Activated CD4-positive, alpha-beta T cell treated with anti-CD3 and anti-CD28 coated beads, Interleukin-2, amount 50 U/mL, for 16 hours (primary cell): ENCODE results near the gene SLC6A6.
A peak's percentile ranks its signal among the peaks of the same experiment; 100 is the strongest.

Source experiments
- DNase-seq: peaks from one replicate; pipeline ENCODE4 v3.0.0-alpha.2; 2020

SLC6A6 gene

GRCh38 chr3:14372587-14372986 is 29.8 kb upstream of the SLC6A6 start:
- DNase-seq, result no peak

DNA sequence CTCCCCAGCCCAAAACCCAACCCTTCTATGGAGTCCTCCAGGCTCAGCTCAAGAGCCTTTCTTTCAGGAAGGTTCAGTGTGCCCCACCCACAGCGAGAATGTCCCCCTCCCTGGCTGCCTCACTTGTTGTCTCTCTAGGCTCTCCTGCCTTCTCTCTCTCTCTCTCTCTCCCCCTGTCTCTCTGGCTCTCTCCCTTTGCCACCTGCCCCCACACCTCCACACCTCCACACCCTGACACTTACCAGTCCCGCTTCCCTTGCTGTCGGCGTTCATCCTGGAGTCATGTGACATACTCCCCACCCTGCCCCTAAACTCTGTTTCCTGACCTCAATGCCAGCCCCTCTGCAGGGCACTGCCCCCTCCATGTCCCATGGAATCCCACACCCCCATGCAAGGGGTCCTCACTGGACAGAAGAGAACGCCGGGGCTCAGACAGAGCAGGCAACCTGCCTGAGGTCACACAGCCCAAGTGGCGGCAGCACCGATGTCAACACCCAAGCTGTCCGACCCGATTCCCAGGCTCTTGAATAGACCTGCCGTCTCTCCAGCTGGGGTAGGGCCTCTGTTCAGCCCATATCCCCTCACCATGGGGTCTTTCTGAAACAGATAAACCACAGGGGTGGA is 28.5 kb upstream of the SLC6A6 start:
- no peak for DNase-seq

DNA sequence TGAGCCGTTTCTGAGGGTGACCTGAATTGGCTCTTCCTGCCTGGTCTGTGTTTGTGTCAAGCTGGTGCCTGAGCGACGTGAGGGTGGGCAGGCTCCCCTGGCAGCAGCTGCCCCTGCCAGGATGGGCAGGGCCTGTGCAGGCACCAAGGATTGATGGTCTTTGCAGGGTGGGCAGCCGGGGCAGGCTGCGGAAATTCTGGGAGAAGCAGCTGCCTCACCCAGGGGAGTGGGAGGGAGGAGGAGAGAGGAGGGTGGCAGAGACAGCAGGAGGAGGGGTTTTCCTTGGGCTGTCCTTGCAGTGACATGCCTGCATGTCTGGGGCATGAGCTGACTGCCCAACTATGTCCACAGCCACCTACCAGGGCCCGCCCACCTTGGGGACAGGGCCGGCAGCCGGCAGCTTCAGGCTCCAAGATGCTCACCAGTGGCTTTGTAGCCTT is 27.9 kb upstream of the SLC6A6 start:
- DNase-seq, result no peak

DNA sequence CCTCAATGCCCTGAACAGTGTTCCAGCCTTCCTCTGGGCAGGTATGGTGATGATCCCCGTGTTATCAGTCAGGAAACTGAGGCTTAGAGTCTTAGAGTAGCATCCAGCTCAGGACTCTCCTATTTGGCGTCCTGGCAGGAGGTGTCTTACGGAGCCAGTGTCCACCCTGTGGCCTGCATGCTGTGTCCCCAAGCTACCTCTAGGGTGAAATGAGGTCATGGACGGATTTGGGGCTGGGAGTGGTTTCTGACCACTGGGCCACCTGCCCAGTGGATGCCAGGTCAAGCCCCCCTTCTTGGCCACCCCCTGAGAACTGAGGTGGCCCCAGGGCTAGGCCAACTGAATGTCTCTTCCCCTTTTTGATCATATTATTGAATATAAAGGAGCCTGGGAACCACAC is 27.2 kb upstream of the SLC6A6 start:
- DNase-seq, result no peak

GRCh38 chr3:14376348-14377043 is 25.9 kb upstream of the SLC6A6 start:
- DNase-seq, result no peak

DNA sequence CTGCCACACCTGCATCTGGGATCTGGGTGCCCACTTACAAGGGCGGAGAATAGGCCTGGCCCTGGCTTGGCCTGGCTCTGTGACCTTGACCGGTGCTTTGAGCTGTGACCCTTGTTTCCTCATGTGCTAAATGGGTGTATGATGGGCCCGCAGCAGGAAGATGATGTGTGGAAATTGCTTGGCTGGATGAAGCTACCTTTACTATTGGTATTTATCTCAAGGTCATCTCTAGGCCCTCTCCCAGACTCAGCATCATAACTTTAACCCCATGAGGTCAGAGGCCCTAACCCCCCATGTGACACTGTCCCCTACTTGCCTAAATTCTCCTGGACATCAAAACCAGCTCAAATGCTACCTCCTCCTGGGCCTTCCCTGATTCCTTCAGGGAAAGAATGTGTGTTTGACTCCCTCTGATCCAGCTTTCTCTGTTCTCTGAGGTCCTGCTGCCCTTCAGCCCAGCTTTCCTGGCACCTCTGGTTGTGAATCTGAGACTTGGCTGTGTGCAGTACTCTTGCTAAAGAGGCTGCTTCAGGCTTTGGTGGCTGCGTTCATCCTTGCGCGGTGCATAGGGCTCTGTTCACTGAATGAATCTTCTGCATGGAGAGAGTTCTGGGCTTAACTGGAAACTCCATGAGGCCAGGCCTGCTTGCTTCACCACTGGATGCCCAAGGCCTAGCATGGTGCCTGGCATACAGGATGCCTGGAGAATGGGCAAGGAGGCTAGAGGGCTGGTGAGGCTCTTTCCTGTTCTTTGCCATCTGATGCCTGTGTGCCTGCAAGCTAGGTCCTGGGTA is 25.2 kb upstream of the SLC6A6 start:
- no peak for DNase-seq

DNA sequence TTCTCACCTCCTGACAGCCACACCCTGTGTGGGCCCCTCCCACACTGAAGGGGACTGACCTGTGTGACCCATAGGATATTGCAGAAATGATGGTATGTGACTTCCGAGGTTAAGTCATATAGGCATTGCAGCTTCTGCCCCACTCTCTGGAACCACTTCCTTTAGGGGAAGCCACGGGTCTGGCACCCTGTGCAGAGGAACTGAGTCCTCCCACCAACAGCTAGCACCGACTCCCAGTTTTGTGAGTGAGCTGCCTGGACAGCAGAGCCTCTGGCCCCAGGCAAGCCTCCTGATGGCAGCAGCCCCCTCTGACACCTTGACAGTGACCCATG is 24.6 kb upstream of the SLC6A6 start:
- peak; percentile 77 for DNase-seq

GRCh38 chr3:14378415-14378814 is 24.0 kb upstream of the SLC6A6 start:
- DNase-seq, result no peak

- DNase-seq, result no peak
Measured at GRCh38 chr3:14379843-14380242, 22.6 kb upstream of the SLC6A6 start.

- DNase-seq, result no peak
Measured at GRCh38 chr3:14386254-14386653, 16.2 kb upstream of the SLC6A6 start.

- DNase-seq, result no peak
Measured at GRCh38 chr3:14388201-14388600, 14.2 kb upstream of the SLC6A6 start.

DNA sequence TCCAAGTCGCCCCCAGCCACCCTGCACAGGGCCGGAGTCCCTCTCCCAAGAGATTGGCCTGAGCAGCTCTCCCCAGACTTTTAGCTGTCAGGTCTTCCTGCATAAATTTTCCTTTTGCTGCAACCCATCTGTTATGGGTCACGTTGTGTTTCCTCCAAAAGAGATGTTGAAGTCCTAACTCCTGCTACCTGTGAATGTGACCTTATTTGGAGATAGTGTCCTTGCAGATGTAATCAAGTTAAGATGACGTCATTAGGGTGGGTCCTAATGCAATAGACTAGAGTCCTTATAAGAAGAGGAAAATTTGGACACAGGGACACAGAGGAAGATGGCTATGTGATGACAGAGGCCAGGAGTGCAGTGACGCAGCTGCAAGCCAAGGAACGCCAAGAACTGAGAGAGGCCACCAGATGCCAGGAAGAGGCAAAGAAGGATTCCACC is 13.2 kb upstream of the SLC6A6 start:
- no peak for DNase-seq

GRCh38 chr3:14389716-14390115 is 12.7 kb upstream of the SLC6A6 start:
- DNase-seq, result no peak

- no peak for DNase-seq
Measured at GRCh38 chr3:14391033-14391432, 11.4 kb upstream of the SLC6A6 start.

DNA sequence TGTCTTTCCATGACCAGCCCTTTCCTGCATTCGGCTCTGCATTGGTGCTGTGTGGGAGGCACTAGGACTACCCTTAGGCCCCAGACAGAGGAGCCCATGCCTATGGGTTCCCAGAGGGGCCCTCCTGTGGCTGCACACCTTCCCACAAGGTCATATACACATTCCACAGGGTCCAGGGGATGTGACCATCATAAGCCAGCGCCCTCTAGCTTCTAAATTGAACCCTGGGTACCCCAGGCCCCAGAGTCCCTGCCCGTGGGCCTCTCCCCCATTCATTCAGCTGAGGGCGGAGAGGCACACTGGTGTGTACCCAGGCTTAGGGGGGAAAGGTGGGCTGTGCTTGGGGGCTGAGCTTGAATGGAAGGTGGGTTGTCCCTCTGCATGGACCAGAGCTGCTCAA is 10.2 kb upstream of the SLC6A6 start:
- no peak for DNase-seq

DNA sequence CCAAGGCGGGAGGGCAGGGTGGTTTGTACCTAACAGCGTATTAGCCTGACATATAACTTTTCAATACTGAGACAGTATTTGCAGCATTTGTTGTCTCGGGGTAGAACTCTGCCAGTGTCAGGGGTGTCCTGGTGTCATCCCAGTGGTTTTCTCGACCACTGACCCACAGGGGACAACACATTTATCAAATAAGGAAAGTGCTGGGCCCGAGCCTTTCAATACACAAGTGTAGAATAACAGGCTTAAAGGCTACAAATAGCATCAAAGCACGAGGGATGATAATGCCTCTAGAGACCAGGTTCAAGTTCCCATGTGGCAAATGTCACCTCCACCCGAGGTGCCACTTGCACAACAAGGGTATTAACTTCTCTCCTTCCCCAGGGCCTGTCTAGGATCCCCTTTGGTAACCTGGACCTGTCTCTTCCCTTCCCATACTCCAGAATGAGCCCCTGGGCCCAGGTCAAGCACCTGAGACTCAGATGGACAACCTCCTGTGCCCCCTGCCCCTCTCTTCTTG is 9.5 kb upstream of the SLC6A6 start:
- no peak for DNase-seq

GRCh38 chr3:14393440-14394106 is 8.8 kb upstream of the SLC6A6 start:
- no peak for DNase-seq

DNA sequence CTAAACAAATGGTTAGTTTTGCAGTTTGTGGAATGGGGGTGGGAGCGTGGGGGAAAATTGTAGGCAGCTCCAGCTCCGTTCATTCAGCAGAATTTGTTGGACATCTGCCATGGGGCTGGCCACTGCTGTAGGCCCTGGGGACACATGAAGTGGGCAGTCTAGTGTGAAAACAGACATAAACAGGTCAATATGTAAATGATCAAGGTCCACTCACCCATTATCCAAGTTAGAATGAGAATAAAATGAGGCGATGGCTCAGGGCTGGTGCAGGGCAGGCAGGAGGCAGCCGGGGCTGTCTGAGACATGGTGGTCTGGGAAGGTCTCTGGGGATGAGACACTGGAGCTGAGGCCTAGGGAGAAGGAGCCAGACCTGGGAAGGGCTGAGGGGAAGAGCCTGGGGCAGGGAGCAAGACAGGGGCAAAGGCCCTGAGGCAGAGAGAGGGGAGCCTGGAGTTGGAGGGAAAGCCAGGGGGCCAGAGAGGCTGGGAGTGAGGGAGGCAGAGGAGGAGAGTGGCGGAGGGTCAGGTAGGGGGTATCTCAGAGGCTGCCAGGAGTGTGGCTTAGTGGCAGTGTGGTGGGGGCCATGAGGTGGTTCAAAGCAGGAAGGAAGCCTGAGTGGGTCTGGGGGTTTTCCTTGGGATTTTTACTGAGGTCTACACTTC is 6.2 kb upstream of the SLC6A6 start:
- DNase-seq, result no peak

- no peak for DNase-seq
Measured at GRCh38 chr3:14397046-14397445, 5.4 kb upstream of the SLC6A6 start.

- DNase-seq, result no peak
Measured at GRCh38 chr3:14397531-14397930, 4.9 kb upstream of the SLC6A6 start.

DNA sequence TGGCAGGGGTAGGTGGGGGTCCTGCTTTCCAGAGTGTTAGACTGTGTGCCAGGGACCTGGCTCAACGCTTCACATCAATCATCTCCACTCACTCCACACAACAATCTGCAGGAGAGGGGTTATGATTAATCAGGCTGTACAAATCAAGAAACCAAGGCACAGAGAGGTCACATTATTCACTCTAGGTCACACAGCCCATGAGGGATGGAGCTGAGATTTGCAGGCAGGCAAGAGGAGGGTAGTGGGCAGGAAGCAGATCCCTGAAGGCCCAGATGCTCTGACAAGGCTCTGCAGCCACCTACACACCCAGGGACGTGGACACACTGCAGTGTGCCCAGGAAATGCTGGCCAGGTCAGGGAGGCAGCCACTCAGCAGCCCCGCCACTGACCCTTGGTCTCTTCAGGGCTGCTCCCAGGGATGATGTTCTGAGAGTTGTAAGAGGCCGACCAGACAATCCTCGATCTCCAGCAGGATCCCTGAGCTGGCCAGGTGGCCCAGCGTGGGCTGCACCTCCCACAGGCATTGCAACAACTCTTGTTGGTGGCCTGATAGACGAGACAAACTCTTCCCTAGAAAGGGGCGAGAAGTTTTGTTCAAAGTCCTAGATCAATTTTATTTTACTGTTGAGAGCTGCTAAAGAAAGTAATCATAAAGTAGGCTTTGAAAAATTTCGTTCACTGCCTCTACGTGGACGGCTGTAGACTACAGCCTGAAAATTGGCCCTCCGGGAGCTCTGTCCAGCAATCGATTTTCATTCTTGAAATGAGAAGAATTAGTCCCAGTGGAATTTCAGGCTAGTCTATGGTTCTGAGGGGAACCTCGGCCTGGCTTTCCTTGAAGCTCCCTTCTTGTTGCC is 4.2 kb upstream of the SLC6A6 start:
- no peak for DNase-seq

GRCh38 chr3:14398797-14399106 is 3.7 kb upstream of the SLC6A6 start:
- DNase-seq, result no peak
